CD14-positive monocyte (primary cell): ENCODE data around the gene ALDH1A3. TPM values are rescaled to one million over a fixed set of nuclear protein-coding genes. Genes with fewer than 3 reads are reported as not detected.

Source experiments
- DNase-seq, 3 donors: peaks; one replicate each; pipeline ENCODE4 v3.0.0-alpha.2; 2011 to 2022
- H2AFZ ChIP-seq: 2 replicates; pipeline ENCODE4 v1.6.0; 2012; ENCODE audit warnings: mild to moderate bottlenecking, low read depth, low read length, inconsistent platforms; ENCODE audit not compliant: insufficient read depth, poor library complexity, severe bottlenecking
- H3K27ac ChIP-seq, 2 donors: 1 replicate in 1 of 2; 2 replicates in 1 of 2; pipeline ENCODE4 v1.5.1; 2012 to 2013; ENCODE audit warnings: low read length in 2 of 2, control low read depth in 1 of 2, inconsistent platforms in 1 of 2, low read depth in 1 of 2, mild to moderate bottlenecking in 1 of 2
- H3K27me3 ChIP-seq, 2 donors: one replicate each; pipeline versions ENCODE4 v1.6.0 to v1.6.1; 2011 to 2013; ENCODE audit warnings: low read length in 2 of 2; ENCODE audit not compliant: control insufficient read depth in 2 of 2, insufficient read depth in 2 of 2
- H3K36me3 ChIP-seq, 2 donors: replicated peaks in 1 of 2; 1 replicate in 1 of 2; 2 replicates in 1 of 2; pipeline versions ENCODE4 v1.5.1 to v1.6.1; 2012 to 2013; ENCODE audit warnings: low read length in 2 of 2, control low read depth in 1 of 2, inconsistent platforms in 1 of 2, mild to moderate bottlenecking in 1 of 2; ENCODE audit not compliant: insufficient read depth in 2 of 2, control insufficient read depth in 1 of 2
- H3K4me1 ChIP-seq, 2 donors: 1 replicate in 1 of 2; 2 replicates in 1 of 2; pipeline versions ENCODE4 v1.5.1 to v1.6.1; 2012 to 2013; ENCODE audit warnings: low read length in 2 of 2, control low read depth in 1 of 2, inconsistent platforms in 1 of 2, mild to moderate bottlenecking in 1 of 2, moderate library complexity in 1 of 2; ENCODE audit not compliant: insufficient read depth in 2 of 2, control insufficient read depth in 1 of 2
- H3K4me2 ChIP-seq: replicated peaks from 2 replicates; pipeline ENCODE3; 2012; ENCODE audit warnings: low read length, moderate library complexity, mild to moderate bottlenecking; ENCODE audit not compliant: poor library complexity, severe bottlenecking; ENCODE audit errors: extremely low read depth
- H3K4me3 ChIP-seq, 3 experiments: fragments of 200-600 bp in 1 of 3; sonication (generic) in 1 of 3; replicated peaks in 1 of 3; 1 replicate in 2 of 3; 2 replicates in 1 of 3; pipeline ENCODE4 v1.5.1; 2011 to 2013; ENCODE audit warnings: low read length in 3 of 3, mild to moderate bottlenecking in 3 of 3, control low read depth in 2 of 3, low read depth in 2 of 3, inconsistent platforms in 1 of 3, moderate library complexity in 1 of 3
- H3K79me2 ChIP-seq: 2 replicates; pipeline ENCODE4 v1.6.0; 2012; ENCODE audit warnings: mild to moderate bottlenecking, control low read depth, inconsistent platforms, low read length, moderate library complexity; ENCODE audit not compliant: insufficient read depth
- H3K9ac ChIP-seq: 2 replicates; pipeline ENCODE4 v1.6.0; 2017; ENCODE audit warnings: low read length, mild to moderate bottlenecking; ENCODE audit not compliant: insufficient read depth, poor library complexity, severe bottlenecking
- H3K9me3 ChIP-seq, 2 donors: replicated peaks in 1 of 2; 1 replicate in 1 of 2; 2 replicates in 1 of 2; pipeline versions ENCODE4 v1.5.1 to v1.6.1; 2012 to 2013; ENCODE audit warnings: low read length in 2 of 2, control low read depth in 1 of 2; ENCODE audit not compliant: control insufficient read depth in 1 of 2, insufficient read depth in 1 of 2
- H4K20me1 ChIP-seq: 2 replicates; pipeline ENCODE4 v1.6.0; 2012; ENCODE audit warnings: mild to moderate bottlenecking, low read length, control low read depth, moderate library complexity; ENCODE audit not compliant: insufficient read depth
- H3K27ac Mint-ChIP-seq, 7 donors: one replicate each; pipeline ENCODE4 v1.8.0; 2020; ENCODE audit warnings: mild to moderate bottlenecking in 7 of 7, mixed read lengths in 7 of 7, moderate library complexity in 6 of 7, inconsistent platforms in 2 of 7
- H3K27me3 Mint-ChIP-seq, 3 donors: one replicate each; pipeline ENCODE4 v1.8.0; 2021 to 2022; ENCODE audit warnings: low read depth in 3 of 3, mild to moderate bottlenecking in 3 of 3, mixed read lengths in 3 of 3, moderate library complexity in 3 of 3, inconsistent platforms in 1 of 3
- H3K36me3 Mint-ChIP-seq, 2 donors: one replicate each; pipeline ENCODE4 v1.8.0; 2020; ENCODE audit warnings: mixed read lengths in 2 of 2, inconsistent platforms in 1 of 2, mild to moderate bottlenecking in 1 of 2
- H3K4me1 Mint-ChIP-seq: one replicate; pipeline ENCODE4 v1.8.0; 2020; ENCODE audit warnings: mild to moderate bottlenecking, mixed read lengths
- H3K4me3 Mint-ChIP-seq, 2 donors: one replicate each; pipeline ENCODE4 v1.8.0; 2020; ENCODE audit warnings: mild to moderate bottlenecking in 2 of 2, mixed read lengths in 2 of 2, moderate library complexity in 1 of 2
- H3K9me3 Mint-ChIP-seq, 7 donors: one replicate each; pipeline ENCODE4 v1.8.0; 2020 to 2022; ENCODE audit warnings: mixed read lengths in 7 of 7, mild to moderate bottlenecking in 6 of 7, moderate library complexity in 6 of 7, inconsistent platforms in 2 of 7
- CTCF ChIP-seq: fragments of 200-600 bp; IDR thresholded peaks from one replicate; pipeline ENCODE4 v1.8.0; 2022; ENCODE audit warnings: antibody characterized with exemption, mild to moderate bottlenecking
- WGBS: methylation state at CpG from one replicate; pipeline ENCODE4 v1.1.5; 2013; ENCODE audit warnings: missing lambda C conversion rate; ENCODE audit not compliant: insufficient coverage; 5-methylcytosine and 5-hydroxymethylcytosine counted together
- intact Hi-C, 2 donors: fragments of 100-400 bp; cut with micrococcal nuclease; formaldehyde crosslinking; loops; one replicate each; pipeline versions ENCODE4 v1.15.0 to v1.15.1; 2023
- polyA plus RNA-seq, 3 donors: library from polyadenylated mRNA; depleted of rRNA in 1 of 3; unstranded in 2 of 3; stranded (reverse) in 1 of 3; fragments of 300-500 nt in 2 of 3; fragments of >200 nt in 1 of 3; fragmentation: Illumina TruSeq in 2 of 3; gene quantifications; 1 replicate in 2 of 3; 2 replicates in 1 of 3; pipeline ENCODE4 v1.2.3, GENCODE V29; 2012 to 2021

The ALDH1A3 gene
- polyA plus RNA-seq, 3 donors, result not detected

GRCh38 chr15:100869151-100869999 lies 10.3 kb upstream of the ALDH1A3 start:
- Histone ChIP-seq H3K36me3 (no peaks in the 10 kb centered on the region), H3K9me3 (peaks cover 8 to 10% of the 10 kb centered on the region in 2 donors), H2AFZ (no peak overlapping the region), H4K20me1 (no peaks in the 10 kb centered on the region), H3K79me2 (no peaks in the 10 kb centered on the region), H3K4me1 (no peaks in the 10 kb centered on the region), H3K4me3 (no peak overlapping the region), H3K27me3 (peaks cover 0 to 2% of the 10 kb centered on the region in 2 donors), H3K9ac (no peak overlapping the region), H3K27ac (no peak overlapping the region), H3K4me2 (no peak overlapping the region)
- 73% methylated on average over 13 of the region's 13 CpGs for WGBS
- Mint-ChIP-seq H3K9me3 (peaks cover 7 to 14% (median 11%) of the 10 kb centered on the region in 7 donors), H3K36me3 (no peaks in the 10 kb centered on the region), H3K27ac (no peak overlapping the region), H3K27me3 (peaks cover 7 to 18% (median 12%) of the 10 kb centered on the region in 3 donors), H3K4me3 (no peak overlapping the region), H3K4me1 (peaks cover 5% of the 10 kb centered on the region)
- TF ChIP-seq CTCF, result peak; percentile 36
- intact Hi-C loops, result no loop called here
- no peak for DNase-seq

DNA sequence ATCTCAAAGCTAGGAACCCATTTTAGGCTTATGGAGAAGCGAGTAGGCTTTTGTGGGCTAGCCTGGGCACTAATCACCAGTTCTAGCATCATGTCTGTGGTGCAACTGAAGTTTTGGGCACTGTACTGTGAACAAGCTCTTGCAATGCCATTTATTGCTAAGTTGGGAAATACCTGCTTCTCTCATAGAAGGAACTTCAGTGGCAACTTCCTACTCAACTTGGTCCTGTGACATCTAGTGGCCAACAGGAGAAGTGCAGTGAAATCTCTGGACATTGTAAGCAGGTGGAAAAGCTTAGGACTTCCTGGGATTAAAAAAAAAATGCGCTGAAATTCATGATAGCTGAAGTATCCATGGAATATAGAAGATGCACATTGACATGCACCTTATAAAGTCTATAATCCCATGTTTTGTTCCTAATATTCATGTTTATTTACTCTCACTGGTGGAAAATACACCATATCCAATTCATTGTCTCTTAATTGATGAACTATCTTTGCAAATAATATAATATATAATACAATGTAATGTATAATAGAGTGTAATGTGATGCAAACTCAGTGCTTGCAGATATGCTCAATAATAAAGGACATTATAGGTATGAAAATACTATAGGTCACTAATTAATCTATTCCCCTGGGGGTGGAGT lies 6.5 kb upstream of the ALDH1A3 start:
- Histone ChIP-seq H4K20me1 (no peaks in the 10 kb centered on the region), H3K9ac (no peak overlapping the region), H3K27ac (no peak overlapping the region), H3K36me3 (no peaks in the 10 kb centered on the region), H3K27me3 (peaks cover 17 to 37% of the 10 kb centered on the region in 2 donors), H2AFZ (no peak overlapping the region), H3K4me3 (no peak overlapping the region), H3K9me3 (peaks cover 10% of the 10 kb centered on the region in 2 donors), H3K79me2 (no peaks in the 10 kb centered on the region), H3K4me1 (no peaks in the 10 kb centered on the region), H3K4me2 (no peak overlapping the region)
- peak; percentile 72 to 87 (median 86) for DNase-seq
- H3K4me1 Mint-ChIP-seq, result peaks cover 5% of the 10 kb centered on the region
- TF ChIP-seq CTCF, result peak; percentile 95
- H3K36me3 Mint-ChIP-seq, result no peaks in the 10 kb centered on the region
- H3K27me3 Mint-ChIP-seq, result peaks cover 31 to 36% (median 36%) of the 10 kb centered on the region in 3 donors
- intact Hi-C loops, result loop anchor here (2.0 to 5.0 kb wide), 2 partner anchors 244 to 246 kb away; no protein-coding TSS in a partner anchor
- H3K4me3 Mint-ChIP-seq, result no peak overlapping the region
- WGBS, result 0% methylated on average over 1 of the region's 2 CpGs
- peaks cover 7 to 20% (median 11%) of the 10 kb centered on the region in 7 donors for H3K9me3 Mint-ChIP-seq
- H3K27ac Mint-ChIP-seq, result peak overlapping the region in 2 of 7 donors; percentile 44 to 46
